ENCODE measurements around the gene GARIN5A. TPM values are rescaled to one million over a fixed set of nuclear protein-coding genes. Genes with fewer than 3 reads are reported as not detected.

The GARIN5A gene
- polyA plus RNA-seq, 1 of the 3 experiments (the other 2 are of a cell fraction) = 1.3 TPM

GRCh38 chr19:50507376-50507775 is 30.7 kb upstream of the GARIN5A start:
- H4K20me1 ChIP-seq (ENCODE audit: insufficient read depth) = no peaks in the 10 kb centered on the region
- H3K27me3 ChIP-seq (ENCODE audit: insufficient read depth) = no peaks in the 10 kb centered on the region
- ChIA-PET POLR2A (no interaction called here), CTCF (interaction anchor here (0.5 kb wide), 1 partner anchor 1465 kb away, joined by 3 read pairs; no protein-coding TSS in a partner anchor)
- no peak overlapping the region for H3K9ac ChIP-seq
- no peaks in the 10 kb centered on the region for H3F3A ChIP-seq (replicated peaks; ENCODE audit: insufficient read depth)
- peaks cover 0 to 11% of the 10 kb centered on the region in 2 experiments; a peak in 1 of 4 replicates for H3K4me1 ChIP-seq (ENCODE audit: control insufficient read depth in 1 of 2, insufficient read depth in 2 of 2, low read depth in 1 of 2, low read length in 1 of 2)
- H3K9me2 ChIP-seq = no peaks in the 10 kb centered on the region
- H3K4me3 ChIP-seq (ENCODE audit: low read depth in 2 of 2, low read length in 1 of 2) = no peak overlapping the region
- H2AFZ ChIP-seq (ENCODE audit: low read depth) = no peak overlapping the region
- no peak for TF ChIP-seq REST (IDR thresholded peaks at IDR 0.05; ENCODE audit: low read depth, low read length)
- no peak overlapping the region for H3K4me2 ChIP-seq
- WGBS (ENCODE audit: low lambda C conversion rate) = 99% methylated on average over 8 of the region's 8 CpGs
- DNase-seq = no peak
- H3K27ac ChIP-seq (ENCODE audit: low read depth in 2 of 2, low read length in 1 of 2) = no peak overlapping the region
- no peaks in the 10 kb centered on the region for H3K9me3 ChIP-seq
- peaks cover 14% of the 10 kb centered on the region; the same call in 1 of the 2 replicates for H3K79me2 ChIP-seq (ENCODE audit: insufficient read depth)
- H3K36me3 ChIP-seq (replicated peaks in 1 of 2; ENCODE audit: control insufficient read depth in 1 of 2, insufficient read depth in 2 of 2, low read length in 1 of 2) = no peaks in the 10 kb centered on the region

GRCh38 chr19:50506700-50507099 is 30.1 kb upstream of the GARIN5A start:
- TF ChIP-seq MXI1 (IDR thresholded peaks at IDR 0.05; ENCODE audit: low read depth, low read length) (no peak), EP300 (IDR thresholded peaks at IDR 0.05; ENCODE audit: borderline replicate concordance in 1 of 2, low read depth in 1 of 2, low read length in 1 of 2) (no peak), NRF1 (IDR thresholded peaks at IDR 0.05; ENCODE audit: low read depth, low read length) (no peak), FOSL2 (IDR thresholded peaks at IDR 0.05; ENCODE audit: borderline replicate concordance, low read depth) (no peak), PBX3 (IDR thresholded peaks at IDR 0.05) (no peak), RCOR1 (IDR thresholded peaks at IDR 0.05; ENCODE audit: low read length) (no peak), REST (IDR thresholded peaks at IDR 0.05; ENCODE audit: low read depth, low read length) (no peak)
- TF ChIP-seq, protein P1, sequence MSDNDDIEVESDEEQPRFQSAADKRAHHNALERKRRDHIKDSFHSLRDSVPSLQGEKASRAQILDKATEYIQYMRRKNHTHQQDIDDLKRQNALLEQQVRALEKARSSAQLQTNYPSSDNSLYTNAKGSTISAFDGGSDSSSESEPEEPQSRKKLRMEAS (IDR thresholded peaks at IDR 0.05; ENCODE audit: low read depth) = no peak
- DNase-seq = no peak
- Histone ChIP-seq H3K4me2 (no peak overlapping the region), H3F3A (replicated peaks; ENCODE audit: insufficient read depth) (no peaks in the 10 kb centered on the region), H3K27me3 (ENCODE audit: insufficient read depth) (no peaks in the 10 kb centered on the region), H3K9ac (no peak overlapping the region), H3K4me3 (ENCODE audit: low read depth in 2 of 2, low read length in 1 of 2) (no peak overlapping the region), H3K9me2 (no peaks in the 10 kb centered on the region), H3K79me2 (ENCODE audit: insufficient read depth) (peaks cover 14% of the 10 kb centered on the region; the same call in 1 of the 2 replicates), H3K4me1 (ENCODE audit: control insufficient read depth in 1 of 2, insufficient read depth in 2 of 2, low read depth in 1 of 2, low read length in 1 of 2) (peaks cover 0 to 6% of the 10 kb centered on the region in 2 experiments; a peak in 1 of 4 replicates), H3K9me3 (no peaks in the 10 kb centered on the region), H4K20me1 (ENCODE audit: insufficient read depth) (no peaks in the 10 kb centered on the region), H3K36me3 (replicated peaks in 1 of 2; ENCODE audit: control insufficient read depth in 1 of 2, insufficient read depth in 2 of 2, low read length in 1 of 2) (no peaks in the 10 kb centered on the region), H3K27ac (ENCODE audit: low read depth in 2 of 2, low read length in 1 of 2) (no peak overlapping the region), H2AFZ (ENCODE audit: low read depth) (no peak overlapping the region)
- WGBS (ENCODE audit: low lambda C conversion rate) = 95% methylated on average over 9 of the region's 10 CpGs
- ChIA-PET CTCF (no interaction called here), POLR2A (no interaction called here)

Measured in SK-N-SH (cell line).